Liver (tissue), 3 donors: ENCODE results near the gene IGF2R.

ENCODE experiments used
- GABPA ChIP-seq, 2 donors: IDR thresholded peaks in 1 of 2; conservative IDR thresholded peaks in 1 of 2; 2 replicates each; pipeline ENCODE4 v1.6.1; 2016; ENCODE audit warnings: antibody characterized with exemption in 2 of 2, mild to moderate bottlenecking in 1 of 2, moderate library complexity in 1 of 2
- JUND ChIP-seq, 2 donors: IDR thresholded peaks; 2 replicates each; pipeline ENCODE4 v1.6.1; 2016; ENCODE audit warnings: antibody characterized with exemption in 2 of 2
- RAD21 ChIP-seq, 2 donors: IDR thresholded peaks; 2 replicates each; pipeline ENCODE4 v1.6.1; 2016; ENCODE audit warnings: antibody characterized with exemption in 2 of 2, mild to moderate bottlenecking in 2 of 2
- RXRA ChIP-seq, 2 donors: IDR thresholded peaks; 2 replicates each; pipeline ENCODE4 v1.6.1; 2017 to 2018; ENCODE audit warnings: antibody characterized with exemption in 2 of 2, mild to moderate bottlenecking in 1 of 2
- TAF1 ChIP-seq: conservative IDR thresholded peaks from 2 replicates; pipeline ENCODE4 v1.6.1; 2016; ENCODE audit warnings: antibody characterized with exemption, mild to moderate bottlenecking
- YY1 ChIP-seq: IDR thresholded peaks from 2 replicates; pipeline ENCODE4 v1.6.1; 2016; ENCODE audit warnings: antibody characterized with exemption, mild to moderate bottlenecking
- TF ChIP-seq, protein P1 (sequence below): IDR thresholded peaks from 2 replicates; pipeline ENCODE4 v1.6.1; 2016; ENCODE audit warnings: antibody characterized with exemption
- TF ChIP-seq, protein P2 (sequence below): fragments of 150-350 bp; IDR thresholded peaks from 2 replicates; pipeline ENCODE4 v1.5.1; 2017; ENCODE audit warnings: improper control_type of control experiment, low read depth, low read length; ENCODE audit not compliant: missing input control
- TF ChIP-seq, protein P3 (sequence below): IDR thresholded peaks from 2 replicates; pipeline ENCODE4 v1.6.1; 2016; ENCODE audit warnings: antibody characterized with exemption, mild to moderate bottlenecking
- donor health status: healthy.
- donor health status: healthy.

DNA sequence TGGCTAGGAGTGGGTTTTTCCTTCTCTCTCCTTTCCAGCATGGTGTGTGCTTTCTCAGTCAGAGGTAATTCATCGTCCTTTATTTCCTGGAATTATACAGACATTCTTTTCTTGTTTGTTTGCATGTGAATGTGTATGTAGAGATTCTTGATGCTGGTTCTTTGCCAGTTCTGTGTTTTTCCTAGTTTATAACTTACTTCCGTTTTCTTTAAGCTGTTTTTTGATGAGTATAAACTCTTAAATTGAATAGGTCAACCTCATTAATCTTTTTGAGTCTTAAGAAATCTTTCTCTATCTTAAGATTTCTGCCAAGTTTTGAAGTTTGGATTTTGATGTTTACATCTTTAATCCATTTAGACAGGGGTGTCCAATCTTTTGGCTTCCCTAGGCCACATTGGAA, 38.7 kb downstream of the IGF2R start:
- TF ChIP-seq JUND (IDR thresholded peaks at IDR 0.05): no peak
- TF ChIP-seq, protein P1, sequence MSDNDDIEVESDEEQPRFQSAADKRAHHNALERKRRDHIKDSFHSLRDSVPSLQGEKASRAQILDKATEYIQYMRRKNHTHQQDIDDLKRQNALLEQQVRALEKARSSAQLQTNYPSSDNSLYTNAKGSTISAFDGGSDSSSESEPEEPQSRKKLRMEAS: no peak
- TF ChIP-seq TAF1: no peak
- TF ChIP-seq, protein P2, sequence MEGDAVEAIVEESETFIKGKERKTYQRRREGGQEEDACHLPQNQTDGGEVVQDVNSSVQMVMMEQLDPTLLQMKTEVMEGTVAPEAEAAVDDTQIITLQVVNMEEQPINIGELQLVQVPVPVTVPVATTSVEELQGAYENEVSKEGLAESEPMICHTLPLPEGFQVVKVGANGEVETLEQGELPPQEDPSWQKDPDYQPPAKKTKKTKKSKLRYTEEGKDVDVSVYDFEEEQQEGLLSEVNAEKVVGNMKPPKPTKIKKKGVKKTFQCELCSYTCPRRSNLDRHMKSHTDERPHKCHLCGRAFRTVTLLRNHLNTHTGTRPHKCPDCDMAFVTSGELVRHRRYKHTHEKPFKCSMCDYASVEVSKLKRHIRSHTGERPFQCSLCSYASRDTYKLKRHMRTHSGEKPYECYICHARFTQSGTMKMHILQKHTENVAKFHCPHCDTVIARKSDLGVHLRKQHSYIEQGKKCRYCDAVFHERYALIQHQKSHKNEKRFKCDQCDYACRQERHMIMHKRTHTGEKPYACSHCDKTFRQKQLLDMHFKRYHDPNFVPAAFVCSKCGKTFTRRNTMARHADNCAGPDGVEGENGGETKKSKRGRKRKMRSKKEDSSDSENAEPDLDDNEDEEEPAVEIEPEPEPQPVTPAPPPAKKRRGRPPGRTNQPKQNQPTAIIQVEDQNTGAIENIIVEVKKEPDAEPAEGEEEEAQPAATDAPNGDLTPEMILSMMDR: no peak
- no peak for TF ChIP-seq GABPA (IDR thresholded peaks at IDR 0.05 in 1 of 2, conservative IDR thresholded peaks at IDR 0.05 in 1 of 2)
- no peak for TF ChIP-seq RAD21 (IDR thresholded peaks at IDR 0.05)
- TF ChIP-seq, protein P3, sequence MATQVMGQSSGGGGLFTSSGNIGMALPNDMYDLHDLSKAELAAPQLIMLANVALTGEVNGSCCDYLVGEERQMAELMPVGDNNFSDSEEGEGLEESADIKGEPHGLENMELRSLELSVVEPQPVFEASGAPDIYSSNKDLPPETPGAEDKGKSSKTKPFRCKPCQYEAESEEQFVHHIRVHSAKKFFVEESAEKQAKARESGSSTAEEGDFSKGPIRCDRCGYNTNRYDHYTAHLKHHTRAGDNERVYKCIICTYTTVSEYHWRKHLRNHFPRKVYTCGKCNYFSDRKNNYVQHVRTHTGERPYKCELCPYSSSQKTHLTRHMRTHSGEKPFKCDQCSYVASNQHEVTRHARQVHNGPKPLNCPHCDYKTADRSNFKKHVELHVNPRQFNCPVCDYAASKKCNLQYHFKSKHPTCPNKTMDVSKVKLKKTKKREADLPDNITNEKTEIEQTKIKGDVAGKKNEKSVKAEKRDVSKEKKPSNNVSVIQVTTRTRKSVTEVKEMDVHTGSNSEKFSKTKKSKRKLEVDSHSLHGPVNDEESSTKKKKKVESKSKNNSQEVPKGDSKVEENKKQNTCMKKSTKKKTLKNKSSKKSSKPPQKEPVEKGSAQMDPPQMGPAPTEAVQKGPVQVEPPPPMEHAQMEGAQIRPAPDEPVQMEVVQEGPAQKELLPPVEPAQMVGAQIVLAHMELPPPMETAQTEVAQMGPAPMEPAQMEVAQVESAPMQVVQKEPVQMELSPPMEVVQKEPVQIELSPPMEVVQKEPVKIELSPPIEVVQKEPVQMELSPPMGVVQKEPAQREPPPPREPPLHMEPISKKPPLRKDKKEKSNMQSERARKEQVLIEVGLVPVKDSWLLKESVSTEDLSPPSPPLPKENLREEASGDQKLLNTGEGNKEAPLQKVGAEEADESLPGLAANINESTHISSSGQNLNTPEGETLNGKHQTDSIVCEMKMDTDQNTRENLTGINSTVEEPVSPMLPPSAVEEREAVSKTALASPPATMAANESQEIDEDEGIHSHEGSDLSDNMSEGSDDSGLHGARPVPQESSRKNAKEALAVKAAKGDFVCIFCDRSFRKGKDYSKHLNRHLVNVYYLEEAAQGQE: no peak
- no peak for TF ChIP-seq YY1
- TF ChIP-seq RXRA (IDR thresholded peaks at IDR 0.05): no peak
